Astrocyte of the spinal cord (primary cell): ENCODE results near the gene MVB12A.
A peak's percentile ranks its signal among the peaks of the same experiment; 100 is the strongest.

ENCODE experiments used
- DNase-seq: peaks from one replicate; pipeline ENCODE4 v3.0.0; 2011; ENCODE audit warnings: low read depth, low spot score
- H3K4me3 ChIP-seq: 2 replicates; pipeline ENCODE4 v1.5.1; 2011; ENCODE audit warnings: low read depth, mild to moderate bottlenecking, low read length, moderate library complexity
- in situ Hi-C: cut with HindIII; loops from 2 replicates; pipeline ENCODE4 v1.10.0; 2017; ENCODE audit warnings: low sequenced_read_pairs
- TF ChIP-seq, protein P1 (sequence below): IDR thresholded peaks from 2 replicates; pipeline ENCODE4 v1.5.1; 2012; ENCODE audit warnings: low read depth, mild to moderate bottlenecking, low read length, inconsistent platforms

MVB12A gene

DNA sequence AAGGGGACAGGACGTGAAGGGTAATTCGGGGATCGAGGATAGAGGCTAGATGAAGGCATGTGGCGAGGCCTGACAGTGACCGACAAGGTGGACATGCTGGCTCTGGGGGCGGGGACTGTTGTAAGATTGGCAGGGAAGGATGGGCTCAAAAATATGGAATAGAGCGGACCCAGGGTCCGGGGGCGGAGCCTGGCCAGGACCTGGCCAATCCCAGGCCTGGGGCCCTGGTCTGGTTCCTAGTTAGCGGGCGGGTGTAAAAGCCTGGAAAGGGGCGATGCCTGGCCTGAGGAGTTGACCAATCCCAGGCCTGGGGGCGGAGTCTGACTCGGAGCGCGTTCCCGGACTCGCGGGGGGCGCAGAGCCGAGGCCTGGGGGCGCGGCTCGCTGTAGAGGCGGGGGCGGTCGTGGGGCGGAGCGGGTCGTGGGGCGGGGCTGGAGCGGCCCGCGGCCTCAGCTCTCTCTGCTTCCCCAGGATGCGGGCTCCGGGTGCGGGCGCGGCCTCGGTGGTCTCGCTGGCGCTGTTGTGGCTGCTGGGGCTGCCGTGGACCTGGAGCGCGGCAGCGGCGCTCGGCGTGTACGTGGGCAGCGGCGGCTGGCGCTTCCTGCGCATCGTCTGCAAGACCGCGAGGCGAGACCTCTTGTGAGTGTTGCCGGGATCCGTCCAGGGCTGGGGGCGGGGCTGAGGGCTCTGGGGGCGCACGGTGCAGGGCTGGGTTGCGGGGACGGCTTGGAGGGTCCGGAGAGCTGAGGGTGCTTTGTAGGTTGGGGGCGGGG is 50.4 kb downstream of the MVB12A start, which contains the start of gene SLC27A1:
Gene SLC27A1, plus strand, starts transcription at position 457 of the 774 bp plus-strand sequence. Its CDS starts 17 bp downstream, at position 474.
- in situ Hi-C loops, result no loop called here
- TF ChIP-seq, protein P1, sequence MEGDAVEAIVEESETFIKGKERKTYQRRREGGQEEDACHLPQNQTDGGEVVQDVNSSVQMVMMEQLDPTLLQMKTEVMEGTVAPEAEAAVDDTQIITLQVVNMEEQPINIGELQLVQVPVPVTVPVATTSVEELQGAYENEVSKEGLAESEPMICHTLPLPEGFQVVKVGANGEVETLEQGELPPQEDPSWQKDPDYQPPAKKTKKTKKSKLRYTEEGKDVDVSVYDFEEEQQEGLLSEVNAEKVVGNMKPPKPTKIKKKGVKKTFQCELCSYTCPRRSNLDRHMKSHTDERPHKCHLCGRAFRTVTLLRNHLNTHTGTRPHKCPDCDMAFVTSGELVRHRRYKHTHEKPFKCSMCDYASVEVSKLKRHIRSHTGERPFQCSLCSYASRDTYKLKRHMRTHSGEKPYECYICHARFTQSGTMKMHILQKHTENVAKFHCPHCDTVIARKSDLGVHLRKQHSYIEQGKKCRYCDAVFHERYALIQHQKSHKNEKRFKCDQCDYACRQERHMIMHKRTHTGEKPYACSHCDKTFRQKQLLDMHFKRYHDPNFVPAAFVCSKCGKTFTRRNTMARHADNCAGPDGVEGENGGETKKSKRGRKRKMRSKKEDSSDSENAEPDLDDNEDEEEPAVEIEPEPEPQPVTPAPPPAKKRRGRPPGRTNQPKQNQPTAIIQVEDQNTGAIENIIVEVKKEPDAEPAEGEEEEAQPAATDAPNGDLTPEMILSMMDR, result no peak
- peak within 1 kb of the TSS; percentile 66 for H3K4me3 ChIP-seq
- DNase-seq, result peak; percentile 100

DNA sequence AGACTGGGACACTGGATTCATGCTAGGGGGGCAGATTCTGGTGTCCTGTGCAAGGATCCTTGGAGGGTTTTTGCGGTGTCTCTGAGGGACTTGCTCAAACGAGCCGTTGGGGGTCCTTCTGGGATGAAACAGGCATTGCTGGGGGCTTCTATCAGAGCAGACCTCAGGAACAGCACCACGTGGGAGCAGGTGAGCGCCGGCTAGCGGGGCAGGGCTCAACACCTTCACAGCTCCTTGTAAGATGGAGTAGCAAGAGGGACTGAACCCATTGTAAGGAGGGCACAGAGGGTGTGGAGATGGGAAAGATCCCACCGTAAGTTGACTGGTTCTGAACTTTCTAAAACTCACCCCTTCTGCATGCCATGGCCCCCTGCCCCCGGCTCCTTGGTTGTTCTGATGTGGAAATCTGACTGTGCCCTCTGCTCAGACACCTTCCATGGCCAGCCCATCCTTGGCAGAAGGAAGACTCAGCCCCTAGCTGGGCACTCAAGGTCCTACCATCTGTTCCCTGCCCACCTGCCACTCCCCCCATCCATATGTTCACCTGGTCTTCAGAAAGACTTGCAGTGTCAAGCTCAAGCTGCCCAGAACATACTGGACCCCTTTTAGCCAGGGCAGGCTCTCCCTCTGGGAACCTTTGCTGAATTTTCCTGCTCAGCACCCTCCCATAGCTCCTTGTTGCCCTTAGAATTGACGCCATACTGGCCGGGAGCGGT is 51.7 kb downstream of the MVB12A start:
- H3K4me3 ChIP-seq, result peak overlapping the region; percentile 66
- DNase-seq, result no peak
- TF ChIP-seq, protein P1, result no peak
- in situ Hi-C loops, result no loop called here

DNA sequence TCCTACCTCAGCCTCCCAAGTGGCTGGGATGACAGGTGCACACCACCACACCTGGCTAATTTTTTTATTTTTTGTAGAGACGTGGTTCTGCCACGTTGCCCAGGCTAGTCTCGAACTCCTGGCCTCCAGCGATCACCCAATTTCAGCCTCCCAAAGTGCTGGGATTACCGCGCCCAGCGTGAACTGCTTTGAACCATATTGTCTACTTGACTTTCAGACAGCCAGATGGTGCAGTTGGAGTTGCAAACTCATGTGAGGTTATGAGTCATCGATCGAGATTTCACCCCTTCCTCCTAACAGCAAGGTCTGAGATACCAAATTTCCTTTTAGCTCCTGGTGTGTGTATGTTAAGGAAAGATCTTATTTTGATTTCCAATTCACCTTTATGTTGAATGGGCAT is 53.2 kb downstream of the MVB12A start:
- in situ Hi-C loops, result no loop called here
- H3K4me3 ChIP-seq, result no peak overlapping the region
- DNase-seq, result peak; percentile 75
- TF ChIP-seq, protein P1, result no peak
